ENCODE measurements around the gene CCDC183. TPM values are rescaled to one million over a fixed set of nuclear protein-coding genes. Genes with fewer than 3 reads are reported as not detected.

Gene CCDC183
- total and polyA plus RNA-seq, 10 donors = 0.41 to 1.6 (median 0.69) TPM

DNA sequence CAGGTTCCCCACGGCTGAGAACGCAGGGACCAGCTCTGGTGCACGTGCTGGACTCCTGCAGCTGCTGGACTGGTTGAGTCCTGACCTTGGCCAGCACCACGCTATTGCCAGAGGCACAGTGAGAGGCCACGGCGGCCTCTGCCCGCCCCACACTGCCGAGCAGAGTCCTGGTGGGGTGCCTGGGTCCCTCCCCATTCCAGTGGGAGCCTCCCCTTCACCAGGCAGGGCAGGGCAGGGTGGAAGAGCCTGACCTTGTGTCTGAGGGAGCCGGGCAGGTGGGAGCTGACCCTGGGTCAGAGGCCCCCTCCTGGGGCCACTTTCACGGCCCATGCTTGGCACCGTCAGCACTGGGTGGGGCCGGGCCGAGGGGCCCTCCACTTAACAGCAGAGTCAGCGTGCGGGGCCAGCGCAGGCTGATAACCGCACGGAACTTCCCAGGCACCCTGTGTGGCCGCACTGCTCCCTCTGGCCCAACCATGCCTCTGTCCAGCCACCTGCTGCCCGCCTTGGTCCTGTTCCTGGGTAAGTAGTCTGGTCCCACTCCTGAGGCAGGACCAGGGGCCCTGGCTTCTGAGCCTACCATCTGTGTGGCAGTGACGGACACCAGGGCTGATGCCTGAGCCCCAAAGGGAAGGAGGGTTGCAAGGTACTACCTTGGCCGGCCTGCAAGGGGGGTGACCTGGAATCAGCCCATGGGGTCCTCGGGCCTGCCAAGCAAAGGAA is 56.0 kb downstream of the CCDC183 start, which contains the start of gene MAMDC4:
MAMDC4 (plus strand) TSS at position 406 of the 723 bp plus-strand sequence; CDS start at position 477, 71 bp downstream.
- H3K27me3 ChIP-seq (replicated peaks in 1 of 7) = peaks cover 0 to 16% (median 12%) of the 10 kb centered on the region in 7 donors
- TF ChIP-seq, protein P1, sequence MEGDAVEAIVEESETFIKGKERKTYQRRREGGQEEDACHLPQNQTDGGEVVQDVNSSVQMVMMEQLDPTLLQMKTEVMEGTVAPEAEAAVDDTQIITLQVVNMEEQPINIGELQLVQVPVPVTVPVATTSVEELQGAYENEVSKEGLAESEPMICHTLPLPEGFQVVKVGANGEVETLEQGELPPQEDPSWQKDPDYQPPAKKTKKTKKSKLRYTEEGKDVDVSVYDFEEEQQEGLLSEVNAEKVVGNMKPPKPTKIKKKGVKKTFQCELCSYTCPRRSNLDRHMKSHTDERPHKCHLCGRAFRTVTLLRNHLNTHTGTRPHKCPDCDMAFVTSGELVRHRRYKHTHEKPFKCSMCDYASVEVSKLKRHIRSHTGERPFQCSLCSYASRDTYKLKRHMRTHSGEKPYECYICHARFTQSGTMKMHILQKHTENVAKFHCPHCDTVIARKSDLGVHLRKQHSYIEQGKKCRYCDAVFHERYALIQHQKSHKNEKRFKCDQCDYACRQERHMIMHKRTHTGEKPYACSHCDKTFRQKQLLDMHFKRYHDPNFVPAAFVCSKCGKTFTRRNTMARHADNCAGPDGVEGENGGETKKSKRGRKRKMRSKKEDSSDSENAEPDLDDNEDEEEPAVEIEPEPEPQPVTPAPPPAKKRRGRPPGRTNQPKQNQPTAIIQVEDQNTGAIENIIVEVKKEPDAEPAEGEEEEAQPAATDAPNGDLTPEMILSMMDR (IDR thresholded peaks at IDR 0.05 in 8 of 11, conservative IDR thresholded peaks at IDR 0.05 in 3 of 11) = no peak
- peak in 2 of 3 donors; percentile 22 to 55 for TF ChIP-seq POLR2AphosphoS5 (IDR thresholded peaks at IDR 0.05)
- TF ChIP-seq POLR2A (IDR thresholded peaks at IDR 0.05) = no peak
- peaks cover 20 to 86% (median 61%) of the 10 kb centered on the region in 6 donors for H3K4me1 ChIP-seq
- H3K36me3 ChIP-seq = peaks cover 0 to 23% (median 8%) of the 10 kb centered on the region in 6 donors
- H3K4me3 ChIP-seq = no peak within 1 kb of the TSS
- H3K27ac ChIP-seq = peak within 1 kb of the TSS in 3 of 8 donors; percentile 3 to 77 (median 11)
- WGBS, 5 donors = 73 to 87% (median 77%) methylated on average over 8 to 23 of the region's 23 CpGs
- DNase-seq = no peak
- H3K9me3 ChIP-seq = no peaks in the 10 kb centered on the region
- intact Hi-C loops (cut with DNase I; ENCODE audit: low total_unique reads) = no loop called here

DNA sequence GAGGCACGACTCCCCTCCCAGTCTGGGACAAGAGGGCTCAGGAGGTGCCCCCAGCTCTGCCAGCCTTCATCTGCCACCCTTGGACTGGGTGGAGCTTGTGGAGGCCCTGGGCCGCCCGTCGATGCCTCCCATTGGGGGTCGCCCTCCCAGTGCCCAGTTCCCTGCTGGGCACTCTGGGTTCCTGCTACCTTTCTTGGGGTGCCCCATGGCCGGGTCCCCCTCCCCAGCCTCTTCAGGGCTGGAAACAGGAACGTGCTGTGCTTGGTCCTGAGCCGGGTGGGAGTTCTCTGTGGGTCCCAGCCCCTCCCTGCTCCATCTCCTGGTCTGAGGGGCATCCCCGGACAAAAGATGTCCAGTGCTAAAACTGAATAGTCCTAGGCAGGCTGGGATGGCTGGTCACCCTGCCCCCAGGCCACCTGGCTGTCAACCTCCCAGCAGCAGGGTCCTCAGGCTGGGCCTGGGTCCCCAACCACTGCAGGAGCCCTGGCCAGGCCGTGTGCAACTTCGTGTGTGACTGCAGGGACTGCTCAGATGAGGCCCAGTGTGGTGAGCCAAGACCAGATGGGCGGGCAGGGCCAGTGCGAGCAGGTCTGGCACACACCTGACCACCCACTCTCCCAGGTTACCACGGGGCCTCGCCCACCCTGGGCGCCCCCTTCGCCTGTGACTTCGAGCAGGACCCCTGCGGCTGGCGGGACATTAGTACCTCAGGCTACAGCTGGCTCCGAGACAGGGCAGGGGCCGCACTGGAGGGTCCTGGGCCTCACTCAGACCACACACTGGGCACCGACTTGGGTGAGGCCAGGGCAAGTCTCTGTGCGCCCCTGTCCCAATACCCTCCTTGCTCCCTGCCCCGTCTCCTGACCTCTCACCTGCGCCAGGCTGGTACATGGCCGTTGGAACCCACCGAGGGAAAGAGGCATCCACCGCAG is 56.8 kb downstream of the CCDC183 start:
- TF ChIP-seq, protein P1 (IDR thresholded peaks at IDR 0.05 in 8 of 11, conservative IDR thresholded peaks at IDR 0.05 in 3 of 11) = no peak
- TF ChIP-seq POLR2AphosphoS5 (IDR thresholded peaks at IDR 0.05) = peak in 2 of 3 donors; percentile 3 to 54
- Histone ChIP-seq H3K4me3 (no peak overlapping the region), H3K9me3 (no peaks in the 10 kb centered on the region), H3K36me3 (peaks cover 0 to 32% (median 8%) of the 10 kb centered on the region in 6 donors), H3K27ac (peak overlapping the region in 2 of 8 donors; percentile 67 to 77), H3K27me3 (replicated peaks in 1 of 7) (peaks cover 0 to 7% (median 4%) of the 10 kb centered on the region in 7 donors), H3K4me1 (peaks cover 15 to 80% (median 53%) of the 10 kb centered on the region in 6 donors)
- DNase-seq = peak; percentile 75
- intact Hi-C loops (cut with DNase I; ENCODE audit: low total_unique reads) = no loop called here
- WGBS, 5 donors = 84 to 91% (median 90%) methylated on average over 16 to 29 of the region's 29 CpGs

DNA sequence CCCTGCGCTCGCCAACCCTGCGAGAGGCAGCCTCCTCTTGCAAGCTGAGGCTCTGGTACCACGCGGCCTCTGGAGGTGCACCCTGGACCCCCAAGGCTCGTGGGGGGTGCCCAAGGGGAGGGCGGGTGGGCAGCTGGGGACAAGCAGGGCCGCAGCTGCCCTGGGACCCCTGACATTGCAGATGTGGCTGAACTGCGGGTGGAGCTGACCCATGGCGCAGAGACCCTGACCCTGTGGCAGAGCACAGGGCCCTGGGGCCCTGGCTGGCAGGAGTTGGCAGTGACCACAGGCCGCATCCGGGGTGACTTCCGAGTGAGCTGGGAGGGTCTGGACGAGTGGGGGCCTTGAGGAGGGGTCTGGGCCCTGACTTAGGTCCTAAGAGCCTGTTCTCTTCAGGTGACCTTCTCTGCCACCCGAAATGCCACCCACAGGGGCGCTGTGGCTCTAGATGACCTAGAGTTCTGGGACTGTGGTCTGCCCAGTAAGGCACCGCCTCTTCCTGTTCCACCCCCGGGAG is 57.5 kb downstream of the CCDC183 start:
- H3K36me3 ChIP-seq = peaks cover 0 to 39% (median 8%) of the 10 kb centered on the region in 6 donors
- H3K27me3 ChIP-seq (replicated peaks in 1 of 7) = peaks cover 0 to under 1% (median 0%) of the 10 kb centered on the region in 7 donors
- DNase-seq = peak; percentile 76
- H3K4me1 ChIP-seq = peaks cover 10 to 73% (median 45%) of the 10 kb centered on the region in 6 donors
- TF ChIP-seq, protein P1 (IDR thresholded peaks at IDR 0.05 in 8 of 11, conservative IDR thresholded peaks at IDR 0.05 in 3 of 11) = peak in 2 of 11 experiments; percentile 12 to 13
- no peak for TF ChIP-seq POLR2AphosphoS5 (IDR thresholded peaks at IDR 0.05)
- H3K27ac ChIP-seq = peak overlapping the region in 7 of 8 donors; percentile 11 to 77 (median 67)
- WGBS, 5 donors = 60 to 83% (median 76%) methylated on average over 13 to 18 of the region's 18 CpGs
- no peaks in the 10 kb centered on the region for H3K9me3 ChIP-seq
- H3K4me3 ChIP-seq = peak overlapping the region in 1 of 8 donors; percentile 36
- intact Hi-C loops (cut with DNase I; ENCODE audit: low total_unique reads) = no loop called here

Data from spleen (tissue), 11 donors.